ENCODE measurements around the gene ALKBH4. TPM values are rescaled to one million over a fixed set of nuclear protein-coding genes. Genes with fewer than 3 reads are reported as not detected.

Gene ALKBH4
- total and polyA plus RNA-seq, 2 donors (not counting 3 experiments of a cell fraction or from before 2014, with no cell fraction given): 5.3 to 10.8 TPM

DNA sequence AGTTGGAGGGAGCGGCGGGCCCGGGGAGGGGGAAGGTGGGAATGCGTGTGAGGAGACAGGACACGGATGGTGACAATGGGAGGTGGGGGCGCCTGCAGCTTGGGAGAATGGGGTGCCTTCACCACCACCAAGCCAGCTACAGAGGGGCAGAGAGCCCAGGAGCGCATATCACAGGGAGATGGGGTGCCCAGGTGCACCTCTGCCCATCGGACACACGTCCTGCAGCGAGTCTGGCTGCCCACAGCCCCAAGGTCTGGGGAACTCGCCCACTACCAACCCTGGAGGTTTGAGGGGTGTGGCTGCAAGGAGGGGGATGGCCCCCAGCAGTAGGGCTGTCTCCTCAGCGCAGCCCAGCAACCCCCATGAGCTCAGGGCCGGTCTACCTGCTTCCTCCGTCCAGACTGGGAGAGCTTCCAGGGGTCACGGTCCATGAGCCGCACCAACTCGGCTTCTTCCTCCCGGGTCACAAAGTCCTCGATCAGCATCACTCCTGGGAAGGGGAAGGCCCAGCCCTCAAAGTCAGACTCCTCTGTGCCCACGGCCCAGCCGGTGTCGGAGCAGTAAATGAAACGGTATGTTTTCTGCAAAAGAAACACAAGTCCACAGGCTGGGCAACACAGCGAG lies 5.3 kb downstream of the ALKBH4 start:
- Histone ChIP-seq H3K27ac (ENCODE audit: insufficient read depth, low read depth, low read length) (no peak overlapping the region), H2AFZ (ENCODE audit: low read depth, low read length) (no peak overlapping the region), H3K27me3 (ENCODE audit: control insufficient read depth in 2 of 2, insufficient read depth in 2 of 2, low read length in 2 of 2) (no peaks in the 10 kb centered on the region), H3K9me3 (replicated peaks; ENCODE audit: control insufficient read depth, insufficient read depth, low read length) (no peaks in the 10 kb centered on the region), H3K4me3 (replicated peaks in 1 of 3; ENCODE audit: insufficient read depth in 1 of 3, low read depth in 1 of 3, low read length in 3 of 3) (no peak overlapping the region), H3K9me1 (replicated peaks; ENCODE audit: control insufficient read depth, extremely low read depth, insufficient read depth, low read length) (no peaks in the 10 kb centered on the region), H3K9ac (replicated peaks; ENCODE audit: extremely low read depth, insufficient read depth, low read length) (no peak overlapping the region), H3K36me3 (ENCODE audit: control insufficient read depth in 2 of 2, extremely low read depth in 1 of 2, insufficient read depth in 2 of 2, low read length in 2 of 2) (peaks cover 4 to 9% of the 10 kb centered on the region in 2 experiments), H3K79me2 (ENCODE audit: control insufficient read depth, insufficient read depth, low read length) (peaks cover 5% of the 10 kb centered on the region), H4K20me1 (replicated peaks; ENCODE audit: control insufficient read depth, extremely low read depth, insufficient read depth, low read length) (no peaks in the 10 kb centered on the region), H3K4me2 (ENCODE audit: insufficient read depth, low read length) (no peak overlapping the region), H3K4me1 (ENCODE audit: control insufficient read depth, extremely low read depth, insufficient read depth, low read length) (peaks cover 4% of the 10 kb centered on the region)
- POLR2A ChIA-PET: interaction anchor here (0.5 kb wide), 1 partner anchor 18 kb away, joined by 11 read pairs; no protein-coding TSS in a partner anchor
- DNase-seq (ENCODE audit: low read depth, low spot score) (no peak), FAIRE-seq (no peak)
- intact Hi-C loops (cut with micrococcal nuclease): no loop called here
- TF ChIP-seq GATA2 (IDR thresholded peaks at IDR 0.05; ENCODE audit: insufficient read depth, insufficient read length, low read depth, low read length) (no peak), POLR2A (IDR thresholded peaks at IDR 0.05; ENCODE audit: low read depth, low read length) (no peak), MYC (IDR thresholded peaks at IDR 0.05; ENCODE audit: low read depth, low read length) (no peak), EZH2 (IDR thresholded peaks at IDR 0.05; ENCODE audit: borderline replicate concordance, low read depth, low read length, severe bottlenecking) (no peak), MAX (IDR thresholded peaks at IDR 0.05; ENCODE audit: insufficient read depth, insufficient read length) (no peak), JUN (IDR thresholded peaks at IDR 0.05; ENCODE audit: borderline replicate concordance, insufficient read depth, insufficient read length, low read depth) (no peak), POLR2AphosphoS5 (IDR thresholded peaks at IDR 0.05; ENCODE audit: insufficient read depth, low read depth, low read length) (no peak), FOS (IDR thresholded peaks at IDR 0.05; ENCODE audit: borderline replicate concordance, insufficient read depth, low read length) (no peak)
- TF ChIP-seq, protein P1, sequence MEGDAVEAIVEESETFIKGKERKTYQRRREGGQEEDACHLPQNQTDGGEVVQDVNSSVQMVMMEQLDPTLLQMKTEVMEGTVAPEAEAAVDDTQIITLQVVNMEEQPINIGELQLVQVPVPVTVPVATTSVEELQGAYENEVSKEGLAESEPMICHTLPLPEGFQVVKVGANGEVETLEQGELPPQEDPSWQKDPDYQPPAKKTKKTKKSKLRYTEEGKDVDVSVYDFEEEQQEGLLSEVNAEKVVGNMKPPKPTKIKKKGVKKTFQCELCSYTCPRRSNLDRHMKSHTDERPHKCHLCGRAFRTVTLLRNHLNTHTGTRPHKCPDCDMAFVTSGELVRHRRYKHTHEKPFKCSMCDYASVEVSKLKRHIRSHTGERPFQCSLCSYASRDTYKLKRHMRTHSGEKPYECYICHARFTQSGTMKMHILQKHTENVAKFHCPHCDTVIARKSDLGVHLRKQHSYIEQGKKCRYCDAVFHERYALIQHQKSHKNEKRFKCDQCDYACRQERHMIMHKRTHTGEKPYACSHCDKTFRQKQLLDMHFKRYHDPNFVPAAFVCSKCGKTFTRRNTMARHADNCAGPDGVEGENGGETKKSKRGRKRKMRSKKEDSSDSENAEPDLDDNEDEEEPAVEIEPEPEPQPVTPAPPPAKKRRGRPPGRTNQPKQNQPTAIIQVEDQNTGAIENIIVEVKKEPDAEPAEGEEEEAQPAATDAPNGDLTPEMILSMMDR (IDR thresholded peaks at IDR 0.05; ENCODE audit: extremely low read depth in 1 of 2, insufficient read depth in 1 of 2, low read depth in 1 of 2, low read length in 2 of 2): no peak
- CTCF ChIA-PET: interaction anchor here (1.4 kb wide), 1 partner anchor 8 kb away, joined by 3 read pairs; no protein-coding TSS in a partner anchor
- dilution Hi-C loops (cut with MboI; ENCODE audit: extremely low pct_ligation_motif_present, low sequenced_read_pairs): no loop called here
- no TSS peak for BruUV-seq (replicated peaks)

Data from endothelial cell of umbilical vein (primary cell).